HK-2 (cell line): Measurements from ENCODE around the gene TENM4.

Experiments
- DNase-seq: peaks from one replicate; pipeline ENCODE4 v3.0.0-alpha.2; 2018; ENCODE audit not compliant: unreplicated experiment

TENM4 gene

GRCh38 chr11:79418241-79418640, 22.6 kb downstream of the TENM4 start:
- DNase-seq, result no peak

GRCh38 chr11:79417069-79417920, 23.5 kb downstream of the TENM4 start:
- DNase-seq, result no peak

GRCh38 chr11:79415912-79416311, 24.9 kb downstream of the TENM4 start:
- no peak for DNase-seq

GRCh38 chr11:79415411-79415810, 25.4 kb downstream of the TENM4 start:
- no peak for DNase-seq

- DNase-seq, result peak; percentile 32
Observed at GRCh38 chr11:79414644-79415317, 26.0 kb downstream of the TENM4 start.

GRCh38 chr11:79414041-79414440, 26.8 kb downstream of the TENM4 start:
- DNase-seq, result no peak

- DNase-seq, result no peak
Observed at GRCh38 chr11:79413268-79413667, 27.6 kb downstream of the TENM4 start.

GRCh38 chr11:79412761-79413160, 28.1 kb downstream of the TENM4 start:
- DNase-seq, result no peak

- no peak for DNase-seq
Observed at GRCh38 chr11:79409330-79409729, 31.5 kb downstream of the TENM4 start.

- no peak for DNase-seq
Observed at GRCh38 chr11:79406376-79406775, 34.5 kb downstream of the TENM4 start.

GRCh38 chr11:79404806-79405205, 36.0 kb downstream of the TENM4 start:
- DNase-seq, result no peak

GRCh38 chr11:79404325-79404724, 36.5 kb downstream of the TENM4 start:
- no peak for DNase-seq

GRCh38 chr11:79403839-79404238, 37.0 kb downstream of the TENM4 start:
- no peak for DNase-seq

GRCh38 chr11:79402912-79403311, 37.9 kb downstream of the TENM4 start:
- DNase-seq, result no peak

- DNase-seq, result peak; percentile 20
Observed at GRCh38 chr11:79400717-79401330, 40.0 kb downstream of the TENM4 start.

- no peak for DNase-seq
Observed at GRCh38 chr11:79400206-79400605, 40.6 kb downstream of the TENM4 start.

GRCh38 chr11:79397252-79397651, 43.6 kb downstream of the TENM4 start:
- no peak for DNase-seq

- DNase-seq, result no peak
Observed at GRCh38 chr11:79396674-79397073, 44.2 kb downstream of the TENM4 start.

- DNase-seq, result no peak
Observed at GRCh38 chr11:79396001-79396400, 44.8 kb downstream of the TENM4 start.

GRCh38 chr11:79393362-79394043, 47.3 kb downstream of the TENM4 start:
- DNase-seq, result no peak

- no peak for DNase-seq
Observed at GRCh38 chr11:79392161-79392560, 48.7 kb downstream of the TENM4 start.

- DNase-seq, result no peak
Observed at GRCh38 chr11:79390923-79391322, 49.9 kb downstream of the TENM4 start.
